Vagina (tissue), 2 donors: Measurements from ENCODE around the gene PSMB8. TPM values are rescaled to one million over a fixed set of nuclear protein-coding genes. Genes with fewer than 3 reads are reported as not detected.

Source experiments
- DNase-seq, 2 donors: peaks; one replicate each; pipeline ENCODE4 v3.0.0-alpha.2; 2017; ENCODE audit errors: extremely low spot score in 2 of 2
- H3K27ac ChIP-seq: fragments of 200-600 bp; sonication (generic); one replicate; pipeline ENCODE4 v1.5.1; 2019
- H3K27me3 ChIP-seq: fragments of 200-600 bp; sonication (generic); one replicate; pipeline ENCODE4 v1.5.1; 2019
- H3K36me3 ChIP-seq, 2 donors: fragments of 200-600 bp; sonication (generic); one replicate each; pipeline ENCODE4 v1.5.1; 2017 to 2019
- H3K4me1 ChIP-seq: fragments of 200-600 bp; sonication (generic); one replicate; pipeline ENCODE4 v1.5.1; 2019
- H3K4me3 ChIP-seq, 2 donors: fragments of 200-600 bp; sonication (generic); 1 replicate in 1 of 2; 2 replicates in 1 of 2; pipeline ENCODE4 v1.5.1; 2016 to 2019
- H3K9me3 ChIP-seq: fragments of 200-600 bp; sonication (generic); one replicate; pipeline ENCODE4 v1.5.1; 2019
- POLR2A ChIP-seq, 2 donors: fragments of 450-650 bp; IDR thresholded peaks; one replicate each; pipeline ENCODE4 v1.6.1; 2017; ENCODE audit warnings: antibody characterized with exemption in 2 of 2, mild to moderate bottlenecking in 2 of 2, moderate library complexity in 2 of 2
- POLR2AphosphoS5 ChIP-seq, 2 donors: sonication (generic); formaldehyde crosslinking; IDR thresholded peaks; one replicate each; pipeline ENCODE4 v1.9.0; 2017; ENCODE audit warnings: antibody characterized with exemption in 2 of 2, mild to moderate bottlenecking in 2 of 2, low read depth in 1 of 2; ENCODE audit not compliant: insufficient read depth in 1 of 2
- intact Hi-C: fragments of 100-400 bp; cut with DNase I; formaldehyde crosslinking; loops from one replicate; pipeline ENCODE4 v1.15.1; 2023
- total RNA-seq: library from RNA; depleted of rRNA; stranded (reverse); fragments of >200 nt; gene quantifications from one replicate; pipeline ENCODE4 v1.2.3, GENCODE V29; 2016
- TF ChIP-seq, protein P1 (sequence below), 3 experiments: fragments of 450-650 bp in 2 of 3; fragments of 200-600 bp in 1 of 3; sonication (generic) in 1 of 3; IDR thresholded peaks; one replicate each; pipeline ENCODE4 v1.5.1; 2017 to 2019; ENCODE audit warnings: antibody characterized with exemption in 3 of 3, mild to moderate bottlenecking in 2 of 3, moderate library complexity in 2 of 3

PSMB8 gene
- total RNA-seq, 1 donor from 2014 or later, result 31.9 TPM

DNA sequence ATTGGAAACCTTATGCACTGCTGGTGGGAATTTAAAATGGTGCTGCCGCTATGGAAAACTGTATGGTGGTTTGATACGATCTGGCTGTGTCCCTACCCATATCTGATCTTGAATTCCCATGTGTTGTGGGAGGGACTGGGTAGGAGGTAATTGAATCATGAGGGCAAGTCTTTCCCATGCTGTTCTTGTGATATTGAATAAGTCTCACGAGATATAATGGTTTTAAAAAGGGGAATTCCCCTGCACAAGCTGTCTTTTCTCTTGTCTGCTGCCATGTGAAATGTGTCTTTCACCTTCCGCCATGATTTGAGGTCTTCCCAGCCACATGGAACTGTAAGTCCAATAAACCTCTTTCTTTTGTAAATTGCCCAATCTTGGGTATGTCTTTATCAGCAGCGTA lies 10.2 kb downstream of the PSMB8 start:
- TF ChIP-seq POLR2AphosphoS5 (IDR thresholded peaks at IDR 0.05; ENCODE audit: insufficient read depth in 1 of 2, low read depth in 1 of 2) (no peak), POLR2A (IDR thresholded peaks at IDR 0.05) (no peak)
- TF ChIP-seq, protein P1, sequence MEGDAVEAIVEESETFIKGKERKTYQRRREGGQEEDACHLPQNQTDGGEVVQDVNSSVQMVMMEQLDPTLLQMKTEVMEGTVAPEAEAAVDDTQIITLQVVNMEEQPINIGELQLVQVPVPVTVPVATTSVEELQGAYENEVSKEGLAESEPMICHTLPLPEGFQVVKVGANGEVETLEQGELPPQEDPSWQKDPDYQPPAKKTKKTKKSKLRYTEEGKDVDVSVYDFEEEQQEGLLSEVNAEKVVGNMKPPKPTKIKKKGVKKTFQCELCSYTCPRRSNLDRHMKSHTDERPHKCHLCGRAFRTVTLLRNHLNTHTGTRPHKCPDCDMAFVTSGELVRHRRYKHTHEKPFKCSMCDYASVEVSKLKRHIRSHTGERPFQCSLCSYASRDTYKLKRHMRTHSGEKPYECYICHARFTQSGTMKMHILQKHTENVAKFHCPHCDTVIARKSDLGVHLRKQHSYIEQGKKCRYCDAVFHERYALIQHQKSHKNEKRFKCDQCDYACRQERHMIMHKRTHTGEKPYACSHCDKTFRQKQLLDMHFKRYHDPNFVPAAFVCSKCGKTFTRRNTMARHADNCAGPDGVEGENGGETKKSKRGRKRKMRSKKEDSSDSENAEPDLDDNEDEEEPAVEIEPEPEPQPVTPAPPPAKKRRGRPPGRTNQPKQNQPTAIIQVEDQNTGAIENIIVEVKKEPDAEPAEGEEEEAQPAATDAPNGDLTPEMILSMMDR (IDR thresholded peaks at IDR 0.05), result no peak
- peaks cover 18% of the 10 kb centered on the region for H3K4me1 ChIP-seq

DNA sequence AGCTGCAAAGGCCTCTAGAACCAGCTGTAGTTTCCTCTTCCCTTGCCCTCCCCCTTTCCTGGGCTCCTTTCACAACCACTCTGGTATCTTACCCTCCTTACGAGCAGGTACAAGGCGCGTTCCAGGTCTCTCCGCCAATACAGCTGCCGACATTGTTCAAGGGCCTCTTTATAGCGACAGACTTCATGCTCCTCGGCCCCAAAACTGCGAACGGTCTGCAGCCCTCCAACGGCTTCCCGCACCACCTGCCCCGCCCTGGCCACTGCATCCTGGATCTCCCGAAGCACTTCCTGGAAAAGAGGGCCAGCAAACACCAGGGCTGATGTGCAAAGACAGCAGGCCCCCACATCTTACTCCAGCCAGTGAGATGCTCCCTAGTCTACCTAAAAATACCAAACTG lies 11.3 kb downstream of the PSMB8 start:
- intact Hi-C loops, result no loop called here
- no peaks in the 10 kb centered on the region for H3K9me3 ChIP-seq
- no peak overlapping the region for H3K27ac ChIP-seq
- H3K27me3 ChIP-seq, result no peaks in the 10 kb centered on the region
- no peak overlapping the region for H3K4me3 ChIP-seq
- no peak for DNase-seq
- TF ChIP-seq POLR2A (IDR thresholded peaks at IDR 0.05) (no peak), POLR2AphosphoS5 (IDR thresholded peaks at IDR 0.05; ENCODE audit: insufficient read depth in 1 of 2, low read depth in 1 of 2) (no peak)
- TF ChIP-seq, protein P1 (IDR thresholded peaks at IDR 0.05), result no peak
- H3K36me3 ChIP-seq, result peaks cover 0 to 42% of the 10 kb centered on the region in 2 donors
- H3K4me1 ChIP-seq, result peaks cover 14% of the 10 kb centered on the region

More for the DNA sequence above, 10.2 kb downstream of the PSMB8 start:
- no peak overlapping the region for H3K27ac ChIP-seq
- H3K27me3 ChIP-seq, result no peaks in the 10 kb centered on the region
- intact Hi-C loops, result no loop called here
- H3K9me3 ChIP-seq, result no peaks in the 10 kb centered on the region
- no peak for DNase-seq
- no peak overlapping the region for H3K4me3 ChIP-seq
- peaks cover 0 to 39% of the 10 kb centered on the region in 2 donors for H3K36me3 ChIP-seq

DNA sequence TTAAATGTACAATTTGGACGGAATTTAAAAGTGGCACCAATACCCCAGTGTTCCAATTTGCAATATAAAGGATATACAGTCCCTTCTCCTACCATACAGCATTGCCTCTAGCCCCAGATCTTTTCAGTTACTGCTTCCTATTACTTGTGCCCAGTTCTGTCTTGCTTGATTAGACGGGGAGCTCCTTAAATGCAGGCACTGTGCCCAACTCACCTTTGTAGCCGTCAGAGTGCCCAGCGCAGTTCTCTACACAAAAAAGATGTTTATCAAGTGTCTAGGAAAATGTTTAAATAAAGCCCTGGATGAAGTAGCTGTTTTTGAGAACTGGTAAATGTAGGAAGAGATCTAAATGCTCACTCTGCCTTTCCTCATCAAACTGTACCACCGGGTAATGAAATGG lies 12.9 kb downstream of the PSMB8 start:
- no peak for DNase-seq
- intact Hi-C loops, result no loop called here
- H3K4me3 ChIP-seq, result no peak overlapping the region
- H3K27ac ChIP-seq, result no peak overlapping the region
- no peak for TF ChIP-seq POLR2A (IDR thresholded peaks at IDR 0.05)
- peaks cover under 1% of the 10 kb centered on the region for H3K4me1 ChIP-seq
- H3K36me3 ChIP-seq, result peaks cover 0 to 42% of the 10 kb centered on the region in 2 donors
- H3K9me3 ChIP-seq, result no peaks in the 10 kb centered on the region
- no peaks in the 10 kb centered on the region for H3K27me3 ChIP-seq

DNA sequence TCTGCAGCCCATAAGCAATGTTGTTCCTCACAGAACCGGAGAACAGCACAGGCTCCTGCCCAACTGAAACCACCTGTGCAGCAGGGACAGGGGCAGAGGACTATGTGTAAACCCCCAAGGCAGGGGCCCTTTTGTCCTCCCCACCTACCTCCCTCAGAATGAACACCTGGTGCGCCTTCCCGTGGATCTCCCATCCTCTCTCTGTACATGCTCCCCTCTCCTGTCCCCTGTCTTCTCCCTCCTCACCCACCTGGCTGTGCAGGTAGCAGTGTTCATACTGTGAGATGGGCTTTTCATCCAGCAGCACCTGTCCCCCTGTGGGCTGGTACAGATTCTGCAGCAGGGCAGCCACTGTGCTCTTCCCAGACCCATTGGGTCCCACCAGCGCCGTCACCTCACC lies 13.8 kb downstream of the PSMB8 start:
- Histone ChIP-seq H3K4me3 (no peak overlapping the region), H3K4me1 (no peaks in the 10 kb centered on the region), H3K9me3 (no peaks in the 10 kb centered on the region), H3K36me3 (peaks cover 0 to 35% of the 10 kb centered on the region in 2 donors), H3K27me3 (no peaks in the 10 kb centered on the region), H3K27ac (no peak overlapping the region)
- DNase-seq, result no peak
- intact Hi-C loops, result no loop called here
- TF ChIP-seq POLR2A (IDR thresholded peaks at IDR 0.05) (no peak), POLR2AphosphoS5 (IDR thresholded peaks at IDR 0.05; ENCODE audit: insufficient read depth in 1 of 2, low read depth in 1 of 2) (no peak)
- TF ChIP-seq, protein P1 (IDR thresholded peaks at IDR 0.05), result no peak

DNA sequence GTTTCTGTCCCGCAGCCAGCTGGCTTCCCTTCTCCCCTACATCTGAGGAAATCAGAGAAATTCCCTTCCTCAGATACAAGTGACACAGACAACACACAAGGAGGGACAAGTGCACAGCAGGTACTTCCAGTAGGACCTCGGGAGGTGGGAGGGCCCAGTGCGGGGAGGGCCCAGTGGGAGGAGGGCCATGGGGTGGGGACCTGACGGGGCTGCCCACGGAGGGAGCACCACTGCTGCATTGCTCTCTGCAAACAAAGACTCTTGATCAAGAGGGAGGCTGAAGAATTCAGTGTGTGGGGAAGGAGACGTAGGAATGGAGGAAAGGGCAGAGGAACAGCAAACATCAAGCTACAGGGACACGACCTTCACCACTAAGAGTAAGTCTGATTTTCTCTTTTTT lies 14.4 kb downstream of the PSMB8 start:
- Histone ChIP-seq H3K4me1 (no peaks in the 10 kb centered on the region), H3K36me3 (peaks cover 0 to 30% of the 10 kb centered on the region in 2 donors), H3K9me3 (no peaks in the 10 kb centered on the region), H3K4me3 (no peak overlapping the region), H3K27ac (no peak overlapping the region), H3K27me3 (no peaks in the 10 kb centered on the region)
- TF ChIP-seq, protein P1 (IDR thresholded peaks at IDR 0.05), result no peak
- no peak for TF ChIP-seq POLR2A (IDR thresholded peaks at IDR 0.05)
- no peak for TF ChIP-seq POLR2AphosphoS5 (IDR thresholded peaks at IDR 0.05; ENCODE audit: insufficient read depth in 1 of 2, low read depth in 1 of 2)
- intact Hi-C loops, result loop anchor here (5.0 kb wide), 1 partner anchor 38 kb away; no protein-coding TSS in a partner anchor
- DNase-seq, result no peak
